ENCODE results near the gene AMMECR1. TPM values are rescaled to one million over a fixed set of nuclear protein-coding genes. Genes with fewer than 3 reads are reported as not detected.

The AMMECR1 gene
- total and polyA plus RNA-seq, 2 of the 8 experiments (the other 6 are each of a cell fraction or from before 2014, with no cell fraction given), result 10.2 to 21.2 TPM

DNA sequence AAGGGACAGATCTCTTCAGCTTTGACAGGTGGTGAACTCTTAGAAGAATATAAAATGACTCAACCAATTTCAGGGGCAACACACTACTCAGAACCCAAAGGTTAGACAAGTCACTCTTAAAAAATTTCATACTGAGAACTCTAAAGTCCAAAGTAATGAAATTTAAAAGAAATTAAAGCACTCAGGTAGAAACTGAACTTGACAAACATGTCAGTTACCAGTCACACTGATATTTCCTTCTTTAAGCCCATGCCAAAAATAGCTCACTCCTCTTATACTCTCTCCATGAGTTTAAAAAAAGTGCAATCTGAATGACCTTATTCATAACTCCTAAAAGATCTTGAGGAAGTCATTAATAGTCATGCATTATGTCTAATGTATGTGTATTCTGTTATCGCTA is 40.3 kb downstream of the AMMECR1 start:
- H3K4me2 ChIP-seq (ENCODE audit: insufficient read depth in 1 of 2, low read depth in 2 of 2, low read length in 2 of 2), result no peak overlapping the region
- H3K9ac ChIP-seq (replicated peaks in 1 of 4; ENCODE audit: extremely low read depth in 1 of 4, low read depth in 3 of 4, low read length in 3 of 4), result no peak overlapping the region
- H3K14ac ChIP-seq (ENCODE audit: insufficient read length), result no peak overlapping the region
- no peaks in the 10 kb centered on the region for H3K23me2 ChIP-seq (ENCODE audit: low read depth, low read length)
- no peak overlapping the region for H3K4me3 ChIP-seq (ENCODE audit: extremely low read depth in 1 of 4, insufficient read depth in 2 of 4, low read depth in 3 of 4, low read length in 4 of 4)
- no peak overlapping the region for H2BK15ac ChIP-seq (ENCODE audit: low read length)
- no peak overlapping the region for H4K91ac ChIP-seq (replicated peaks; ENCODE audit: insufficient read length, low read length)
- H3K4ac ChIP-seq (replicated peaks; ENCODE audit: insufficient read length, low read depth, low read length), result no peak overlapping the region
- DNase-seq (ENCODE audit: low read depth in 1 of 2, low spot score in 2 of 2), result no peak
- CTCF ChIA-PET (ENCODE audit: partially characterized antibody), result no interaction called here
- H3K79me1 ChIP-seq (ENCODE audit: low read depth, low read length), result no peaks in the 10 kb centered on the region; the same call in 1 of the 2 replicates
- H4K5ac ChIP-seq (ENCODE audit: insufficient read length, low read depth, low read length), result no peak overlapping the region
- FAIRE-seq, result no peak
- no peak overlapping the region for H4K8ac ChIP-seq (ENCODE audit: extremely low read depth, insufficient read depth, low read length)
- H3K23ac ChIP-seq (ENCODE audit: insufficient read length), result no peak overlapping the region
- no peaks in the 10 kb centered on the region for H3K36me3 ChIP-seq (ENCODE audit: control insufficient read depth in 2 of 4, insufficient read depth in 4 of 4, low read length in 3 of 4)
- H3K18ac ChIP-seq (ENCODE audit: extremely low read depth, low read length), result no peak overlapping the region
- no peak overlapping the region for H2AFZ ChIP-seq (ENCODE audit: low read length)
- H4K20me1 ChIP-seq (replicated peaks in 1 of 2; ENCODE audit: control insufficient read depth in 1 of 2, insufficient read depth in 2 of 2, low read length in 2 of 2), result no peaks in the 10 kb centered on the region
- no peak overlapping the region for H2BK5ac ChIP-seq (ENCODE audit: low read depth, low read length)
- no peaks in the 10 kb centered on the region for H3K4me1 ChIP-seq (replicated peaks in 1 of 4; ENCODE audit: control insufficient read depth in 3 of 4, insufficient read depth in 4 of 4, low read length in 3 of 4)
- no peaks in the 10 kb centered on the region for H3K27me3 ChIP-seq (replicated peaks in 1 of 4; ENCODE audit: control insufficient read depth in 3 of 4, extremely low read depth in 1 of 4, insufficient read depth in 3 of 4, low read length in 3 of 4)
- peaks cover 0 to 35% of the 10 kb centered on the region in 2 experiments; a peak in 2 of 4 replicates for H3K79me2 ChIP-seq (ENCODE audit: control insufficient read depth in 1 of 2, insufficient read depth in 2 of 2, low read length in 2 of 2)
- H3K9me3 ChIP-seq (ENCODE audit: insufficient read depth in 2 of 2, low read depth in 1 of 2, low read length in 1 of 2), result no peaks in the 10 kb centered on the region
- H3K56ac ChIP-seq (replicated peaks; ENCODE audit: insufficient read length, low read depth, low read length), result no peak overlapping the region
- POLR2A ChIA-PET (ENCODE audit: partially characterized antibody), result interaction anchor here (0.7 kb wide), 1 partner anchor 1867 kb away, joined by 3 read pairs; no protein-coding TSS in a partner anchor
- no peak overlapping the region for H2BK120ac ChIP-seq (replicated peaks; ENCODE audit: low read depth, low read length)
- H3K27ac ChIP-seq (ENCODE audit: low read depth, low read length), result no peak overlapping the region
- no peak overlapping the region for H2BK12ac ChIP-seq (ENCODE audit: low read depth, low read length)
- no peak overlapping the region for H2AK5ac ChIP-seq (ENCODE audit: low read depth, low read length)
- H2BK20ac ChIP-seq (ENCODE audit: low read length), result no peak overlapping the region
- WGBS, 2 experiments (ENCODE audit: extremely low coverage in 1 of 2, insufficient coverage in 1 of 2, insufficient read length in 1 of 2, insufficient replicate concordance in 2 of 2, low coverage in 1 of 2, low lambda C conversion rate in 2 of 2, missing lambda C conversion rate in 1 of 2), result 93% methylated on average over 1 of the region's 1 CpG; no CpG with 5 or more reads in 1 of the 2 experiments
- TF ChIP-seq YY1 (IDR thresholded peaks at IDR 0.05; ENCODE audit: low read depth, low read length) (no peak), EGR1 (IDR thresholded peaks at IDR 0.05; ENCODE audit: borderline replicate concordance, low read depth, low read length) (no peak)
